Activated CD4-positive, alpha-beta T cell treated with anti-CD3 and anti-CD28 coated beads, Interleukin-2, amount 50 U/mL, for 24 hours (primary cell): ENCODE data around the gene HDLBP.
A peak's percentile ranks its signal among the peaks of the same experiment; 100 is the strongest.

Source experiments
- DNase-seq, 2 donors: peaks; one replicate each; pipeline ENCODE4 v3.0.0-alpha.2; 2020; ENCODE audit warnings: low read depth in 1 of 2, low spot score in 1 of 2

The HDLBP gene, protein sequence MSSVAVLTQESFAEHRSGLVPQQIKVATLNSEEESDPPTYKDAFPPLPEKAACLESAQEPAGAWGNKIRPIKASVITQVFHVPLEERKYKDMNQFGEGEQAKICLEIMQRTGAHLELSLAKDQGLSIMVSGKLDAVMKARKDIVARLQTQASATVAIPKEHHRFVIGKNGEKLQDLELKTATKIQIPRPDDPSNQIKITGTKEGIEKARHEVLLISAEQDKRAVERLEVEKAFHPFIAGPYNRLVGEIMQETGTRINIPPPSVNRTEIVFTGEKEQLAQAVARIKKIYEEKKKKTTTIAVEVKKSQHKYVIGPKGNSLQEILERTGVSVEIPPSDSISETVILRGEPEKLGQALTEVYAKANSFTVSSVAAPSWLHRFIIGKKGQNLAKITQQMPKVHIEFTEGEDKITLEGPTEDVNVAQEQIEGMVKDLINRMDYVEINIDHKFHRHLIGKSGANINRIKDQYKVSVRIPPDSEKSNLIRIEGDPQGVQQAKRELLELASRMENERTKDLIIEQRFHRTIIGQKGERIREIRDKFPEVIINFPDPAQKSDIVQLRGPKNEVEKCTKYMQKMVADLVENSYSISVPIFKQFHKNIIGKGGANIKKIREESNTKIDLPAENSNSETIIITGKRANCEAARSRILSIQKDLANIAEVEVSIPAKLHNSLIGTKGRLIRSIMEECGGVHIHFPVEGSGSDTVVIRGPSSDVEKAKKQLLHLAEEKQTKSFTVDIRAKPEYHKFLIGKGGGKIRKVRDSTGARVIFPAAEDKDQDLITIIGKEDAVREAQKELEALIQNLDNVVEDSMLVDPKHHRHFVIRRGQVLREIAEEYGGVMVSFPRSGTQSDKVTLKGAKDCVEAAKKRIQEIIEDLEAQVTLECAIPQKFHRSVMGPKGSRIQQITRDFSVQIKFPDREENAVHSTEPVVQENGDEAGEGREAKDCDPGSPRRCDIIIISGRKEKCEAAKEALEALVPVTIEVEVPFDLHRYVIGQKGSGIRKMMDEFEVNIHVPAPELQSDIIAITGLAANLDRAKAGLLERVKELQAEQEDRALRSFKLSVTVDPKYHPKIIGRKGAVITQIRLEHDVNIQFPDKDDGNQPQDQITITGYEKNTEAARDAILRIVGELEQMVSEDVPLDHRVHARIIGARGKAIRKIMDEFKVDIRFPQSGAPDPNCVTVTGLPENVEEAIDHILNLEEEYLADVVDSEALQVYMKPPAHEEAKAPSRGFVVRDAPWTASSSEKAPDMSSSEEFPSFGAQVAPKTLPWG (N-terminal part only)

DNA sequence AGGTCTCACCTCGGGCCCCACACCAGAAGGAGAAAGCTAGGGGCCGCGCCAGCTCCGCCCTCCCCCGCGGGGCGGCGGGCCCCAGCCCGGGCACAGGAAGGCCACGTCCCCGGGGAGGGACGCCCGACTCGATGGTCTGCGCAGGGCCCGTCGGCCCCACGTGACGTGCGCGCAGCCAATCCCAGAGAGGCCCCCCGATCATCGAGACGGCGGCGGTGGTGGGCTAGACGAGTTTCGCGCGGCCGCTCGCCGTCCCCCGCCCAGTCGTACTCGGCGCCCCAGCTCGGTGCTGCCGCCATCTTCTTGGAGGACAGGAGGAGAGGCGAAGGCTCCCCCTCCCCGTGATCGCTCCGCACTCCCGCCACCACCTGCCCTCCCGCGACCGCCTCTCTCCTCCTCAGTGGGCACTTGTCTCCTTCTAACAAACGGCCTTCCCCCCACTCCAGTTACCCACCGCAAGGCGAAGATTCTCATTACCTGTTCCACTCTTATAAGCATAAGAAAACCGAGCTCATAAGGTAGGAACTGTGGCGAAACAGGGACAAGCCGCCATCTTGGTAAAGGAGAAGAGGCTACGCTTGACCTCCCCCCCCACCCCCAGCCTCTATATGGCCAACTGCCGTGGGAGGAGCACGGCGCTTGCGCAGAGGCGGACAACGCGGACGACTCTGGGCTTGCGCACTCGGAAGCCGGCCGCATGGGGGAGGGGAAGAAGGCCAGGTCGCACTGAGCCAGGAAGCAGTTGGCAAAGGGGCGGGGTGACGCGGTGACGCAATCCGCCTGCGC, at the start of gene HDLBP:
Gene HDLBP (minus strand): TSS at position 580 of the 786 bp plus-strand sequence. CDS start 48,803 bp downstream, outside the sequence.
- DNase-seq, result peak; percentile 100

DNA sequence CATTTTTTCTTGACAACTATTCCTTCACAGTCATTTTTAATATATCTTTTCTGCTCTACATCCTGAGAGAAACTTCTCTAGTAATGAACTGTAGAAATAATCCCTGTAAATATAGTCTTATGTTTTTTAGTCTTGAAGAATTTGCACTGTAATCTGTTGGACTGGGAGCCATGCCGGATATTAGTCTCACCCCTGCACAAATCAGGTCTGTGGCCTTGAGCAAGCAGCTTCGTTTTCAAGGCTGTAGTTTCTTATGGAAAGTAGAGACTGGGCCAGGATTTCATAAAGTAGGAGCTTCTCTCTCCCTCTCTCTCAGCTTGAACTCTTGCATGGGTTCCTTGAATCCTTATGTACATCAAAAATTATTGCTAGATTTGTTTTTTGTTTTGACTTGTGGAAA, 49.3 kb upstream of the HDLBP start:
- DNase-seq, result no peak

DNA sequence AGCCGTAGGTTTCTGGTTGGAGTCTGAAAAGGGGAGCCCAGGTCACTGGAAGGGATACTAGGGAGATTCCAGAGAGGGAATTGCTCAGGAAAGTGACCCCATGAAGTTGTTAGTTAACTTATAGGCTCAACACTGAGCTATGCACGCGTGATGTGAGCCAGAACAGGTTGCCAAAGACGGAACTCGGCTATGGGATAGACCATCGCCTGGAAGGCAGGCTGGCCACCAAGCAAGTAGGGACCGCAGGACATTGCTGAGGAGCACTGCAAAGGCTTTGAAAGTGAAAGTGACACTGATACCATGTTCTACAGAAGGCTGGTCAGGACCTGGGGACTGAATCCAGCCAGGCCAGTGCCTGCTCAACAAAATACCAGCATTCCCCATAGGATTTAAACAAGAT, 48.0 kb upstream of the HDLBP start:
- DNase-seq, result no peak

DNA sequence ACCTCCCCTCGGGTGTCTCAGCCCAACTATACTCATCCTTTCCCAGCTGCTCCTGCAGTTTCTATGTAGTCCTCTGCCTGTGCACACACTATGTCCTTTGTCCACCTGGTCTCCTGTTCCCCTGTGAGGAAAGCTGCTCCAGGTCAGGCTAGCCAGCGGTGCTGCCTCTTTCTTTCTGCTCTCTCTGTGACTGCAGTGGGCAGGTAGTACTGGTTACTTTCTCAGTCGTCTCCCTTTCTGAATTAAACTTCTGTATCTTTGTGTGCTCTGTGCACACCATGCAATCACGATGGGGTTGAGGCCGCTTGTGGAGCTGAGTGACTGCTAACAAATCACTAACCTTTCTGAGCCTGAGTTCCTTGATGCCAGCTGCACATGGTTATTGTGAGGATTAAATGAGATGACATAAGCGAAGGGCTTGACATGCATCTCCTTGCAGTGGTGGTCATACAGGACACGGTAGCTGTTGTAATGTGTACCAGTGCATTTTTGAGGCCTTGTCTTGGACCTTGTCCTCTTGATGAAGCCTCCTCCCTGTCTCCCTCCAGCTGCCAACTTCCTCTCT, 44.1 kb upstream of the HDLBP start:
- DNase-seq, result no peak

DNA sequence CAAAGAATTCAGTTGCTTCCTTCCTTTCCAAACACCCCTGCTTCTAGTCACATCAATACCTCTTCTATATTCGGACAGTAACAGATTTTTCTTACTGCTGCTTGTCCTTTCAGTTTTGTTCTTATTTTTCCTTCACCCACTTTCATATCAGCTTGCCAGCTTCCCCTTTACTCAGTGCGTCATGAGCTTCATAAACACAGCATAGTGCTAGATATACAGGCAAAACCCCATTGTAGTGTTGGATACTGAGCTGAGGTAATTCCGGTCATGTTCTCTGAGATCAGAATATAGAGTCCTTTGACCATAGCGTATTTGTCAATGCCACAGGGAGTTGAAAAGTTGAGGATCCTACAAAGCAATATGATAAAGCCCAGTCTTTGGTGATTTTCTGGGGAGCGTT, 43.0 kb upstream of the HDLBP start:
- DNase-seq, result no peak

DNA sequence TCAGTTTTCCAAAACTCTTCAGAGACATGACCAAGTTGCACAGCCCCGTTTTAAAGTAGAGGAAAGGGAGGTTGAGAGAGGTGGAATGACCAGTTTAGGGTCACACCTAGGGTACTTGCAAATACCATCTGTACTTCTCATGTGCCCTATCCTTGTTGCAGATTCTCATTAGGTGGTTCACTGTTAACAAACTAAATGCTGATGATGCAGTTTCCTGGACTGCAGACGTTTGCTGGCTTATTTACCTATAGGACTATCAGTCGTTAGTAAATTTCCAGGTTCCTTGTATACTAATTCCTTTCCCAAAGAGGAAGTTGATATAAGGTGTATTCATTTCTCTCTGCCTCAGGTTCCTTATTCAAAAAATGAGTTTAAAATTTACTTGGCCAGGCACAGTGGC, 42.1 kb upstream of the HDLBP start:
- DNase-seq, result no peak

DNA sequence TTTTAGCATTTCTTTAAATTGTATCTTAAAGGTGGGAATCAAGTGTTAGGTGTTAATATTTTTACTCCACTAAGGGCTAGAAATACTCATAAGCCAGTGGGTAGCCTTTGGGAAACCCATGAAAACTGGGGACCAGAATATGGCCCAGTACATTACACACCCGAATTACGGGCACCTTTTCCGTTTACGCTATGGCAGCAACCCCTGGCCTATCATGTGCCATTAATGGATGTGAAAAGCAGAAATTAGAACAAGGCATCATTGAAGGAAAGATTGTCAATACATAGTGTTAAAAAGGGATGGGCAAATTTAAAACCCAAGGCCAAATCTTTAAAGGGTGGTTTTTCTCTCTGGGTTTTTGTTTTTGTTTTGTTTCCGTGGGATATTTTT, 41.4 kb upstream of the HDLBP start:
- no peak for DNase-seq

DNA sequence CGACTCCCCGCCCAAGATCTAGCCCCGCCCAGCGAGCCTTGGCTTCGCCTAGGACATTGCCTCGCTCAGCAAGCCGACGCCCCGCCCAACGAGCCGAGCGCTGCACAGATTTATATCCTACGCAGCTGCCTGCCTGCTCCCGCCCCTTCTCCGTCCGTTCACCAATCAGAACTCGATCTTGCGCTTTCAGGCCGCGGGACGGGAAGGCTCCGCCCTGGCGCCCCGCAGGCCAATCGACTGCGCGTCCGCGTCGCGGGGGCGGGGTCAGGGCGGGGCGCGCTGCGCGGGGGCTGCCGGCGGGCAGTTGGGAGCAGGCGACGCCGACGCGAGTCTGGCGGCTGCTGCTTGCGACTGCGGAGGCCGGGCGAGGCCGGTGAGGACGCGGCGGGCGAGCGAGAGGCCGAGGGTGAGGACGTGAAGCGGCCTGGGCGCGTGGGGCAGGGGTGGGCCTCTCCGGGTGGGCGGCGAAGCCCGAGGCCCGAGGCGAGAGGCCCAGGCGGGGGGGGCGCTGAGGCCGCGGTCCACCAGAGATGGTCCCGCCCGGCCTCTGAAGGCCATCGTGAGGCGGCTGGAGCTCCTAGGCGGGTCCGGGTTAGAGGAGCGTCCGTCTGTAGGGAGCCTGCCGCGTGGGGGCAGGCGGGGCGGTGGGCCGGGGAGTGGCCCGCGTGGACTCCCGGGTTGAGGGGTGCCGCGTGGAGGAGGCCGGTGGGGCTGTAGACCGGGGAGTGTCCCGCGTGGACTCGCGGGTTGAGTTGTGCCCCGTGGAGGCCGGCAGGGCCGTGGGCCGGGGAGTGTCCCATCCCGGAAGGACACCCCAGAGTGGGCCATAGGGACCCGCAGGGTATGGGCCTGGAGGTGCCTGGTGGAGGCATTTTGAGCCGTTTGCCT, 40.8 kb upstream of the HDLBP start, which contains the start of gene FARP2:
Gene FARP2 (plus strand): TSS at position 303 of the 888 bp plus-strand sequence. CDS start 16,823 bp downstream, outside the sequence.
- peak; percentile 92 to 96 for DNase-seq

DNA sequence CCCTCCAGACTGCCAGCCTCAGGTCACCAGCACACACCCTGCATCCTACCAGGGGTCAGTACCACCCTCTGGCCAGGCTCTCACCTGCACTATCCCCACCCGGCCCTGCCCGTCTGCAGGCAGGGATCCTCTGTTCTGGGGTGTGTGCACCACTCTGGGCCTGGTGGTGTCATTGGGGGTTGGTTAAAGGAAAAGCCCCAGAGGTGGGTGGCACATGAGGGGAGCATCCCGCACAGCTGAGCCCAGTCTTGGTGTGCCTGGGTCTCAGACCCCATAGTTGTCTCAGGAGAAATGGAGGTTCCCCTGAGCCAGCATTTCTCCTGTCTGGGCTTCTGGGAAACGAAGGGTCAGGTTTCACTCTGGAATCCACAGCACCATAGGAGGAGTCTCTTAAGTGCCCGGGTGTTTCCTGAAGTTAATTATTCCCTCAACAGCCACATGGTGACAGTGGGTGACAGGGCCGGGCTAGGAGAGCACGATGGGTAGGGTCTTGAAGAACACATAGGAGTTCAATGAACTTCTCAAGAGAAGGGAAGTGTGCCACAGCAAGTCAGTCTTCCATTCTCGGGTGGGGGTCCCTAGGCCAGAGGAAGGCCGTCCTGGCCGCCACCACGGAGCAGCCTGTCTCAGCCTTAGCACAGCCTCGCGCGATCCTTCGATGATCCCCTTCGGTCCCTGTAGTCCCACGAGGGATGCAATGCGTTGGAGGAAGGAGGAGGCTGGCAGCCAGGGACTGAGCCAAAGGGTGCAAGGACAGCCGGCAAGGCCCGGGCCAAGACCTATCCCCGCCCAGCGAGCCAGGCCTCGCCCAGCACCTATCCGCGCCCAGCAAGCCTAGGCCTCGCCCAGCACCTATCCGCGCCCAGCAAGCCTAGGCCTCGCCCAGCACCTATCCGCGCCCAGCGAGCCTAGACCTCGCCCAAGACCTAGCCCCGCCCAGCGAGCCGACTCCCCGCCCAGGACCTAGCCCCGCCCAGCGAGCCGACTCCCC, 39.5 kb upstream of the HDLBP start:
- DNase-seq, result peak; percentile 32 to 64

DNA sequence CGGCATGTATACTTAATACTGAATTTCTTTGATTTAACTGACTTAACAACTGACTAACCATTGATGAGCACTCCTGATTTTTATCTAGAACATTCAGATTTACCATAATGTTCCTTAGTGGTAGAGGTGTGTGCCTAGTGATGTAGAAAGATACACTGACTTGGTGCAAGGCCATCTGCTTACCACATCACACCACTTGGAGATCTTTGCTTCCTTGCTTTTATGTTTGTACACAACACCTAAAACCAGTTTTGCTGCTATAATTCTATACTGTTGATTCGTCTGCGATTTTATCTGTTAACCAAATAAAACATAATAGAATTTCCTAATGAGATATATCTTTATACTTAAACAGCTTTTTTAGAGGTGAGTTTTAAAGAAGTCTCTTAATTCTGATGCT, 36.8 kb upstream of the HDLBP start:
- no peak for DNase-seq

DNA sequence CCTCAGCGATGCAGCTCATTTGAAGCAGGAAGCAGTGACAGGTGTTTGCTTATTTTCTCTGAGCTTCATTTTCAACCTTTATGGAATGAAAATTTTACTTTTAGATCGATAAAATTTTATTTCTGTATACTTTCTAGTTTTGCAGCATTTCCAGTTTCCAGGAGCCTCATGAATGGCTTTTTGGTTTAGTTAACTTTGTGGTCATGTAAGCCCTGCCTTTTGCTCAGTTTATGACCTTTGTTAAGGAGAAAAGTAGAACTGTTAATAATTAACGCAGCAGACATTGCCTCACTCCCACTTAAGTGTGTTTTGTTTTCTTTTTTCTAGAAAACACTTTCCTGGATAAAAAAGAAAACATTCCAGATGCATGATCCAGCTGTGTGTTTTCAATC, 36.2 kb upstream of the HDLBP start:
- no peak for DNase-seq

DNA sequence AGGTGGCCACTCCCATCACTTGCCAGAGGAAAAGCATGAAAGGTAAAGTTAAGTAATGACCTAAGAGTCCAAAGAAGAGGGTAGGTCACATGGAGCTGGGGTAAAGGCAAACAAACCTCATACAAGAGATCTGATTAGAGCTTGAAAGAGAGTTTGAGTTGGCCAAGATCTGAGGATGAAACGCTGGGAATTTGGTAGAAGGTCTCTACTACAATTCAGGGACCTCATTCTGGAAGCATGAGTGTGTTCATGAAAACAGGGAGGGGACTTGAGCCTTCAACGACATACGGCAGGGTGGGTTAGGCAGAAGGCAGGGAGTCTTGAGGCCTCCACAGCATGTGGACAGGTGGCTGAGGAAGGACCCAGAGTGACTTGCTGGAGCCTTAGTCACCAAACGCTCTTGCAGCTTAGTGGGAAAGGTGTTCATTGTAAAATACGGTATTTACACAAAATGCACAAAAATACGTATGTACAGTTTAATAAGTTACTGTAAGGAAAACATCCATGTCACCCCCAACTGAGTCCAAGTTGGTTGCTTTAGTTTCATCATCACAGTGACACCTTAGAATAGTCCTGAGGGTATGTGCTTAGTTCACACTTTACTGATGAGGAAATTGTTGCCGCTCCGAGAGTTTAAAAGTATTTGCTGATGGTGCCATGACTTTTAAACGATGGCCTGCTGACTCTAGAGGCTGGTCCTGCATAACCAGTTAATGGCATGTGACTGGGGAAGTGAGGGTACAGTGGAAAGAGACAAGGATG, 35.6 kb upstream of the HDLBP start:
- DNase-seq, result no peak

DNA sequence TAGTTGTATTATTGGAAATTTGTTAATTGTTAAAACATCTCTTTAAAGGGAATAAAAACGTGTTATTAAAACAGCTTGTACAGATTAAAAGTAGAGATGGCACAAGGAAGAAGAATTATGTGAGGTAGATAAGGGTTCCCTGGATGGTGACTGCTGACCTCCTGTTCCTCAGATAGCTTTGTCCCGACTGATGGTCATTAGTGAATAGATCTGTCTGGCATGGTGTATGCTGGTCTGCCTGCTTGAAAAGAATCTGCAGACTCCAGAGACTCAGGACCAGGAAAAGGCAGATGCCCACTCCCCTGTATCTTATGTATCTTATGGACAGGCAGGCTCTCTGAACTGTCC, 35.0 kb upstream of the HDLBP start:
- DNase-seq, result no peak

DNA sequence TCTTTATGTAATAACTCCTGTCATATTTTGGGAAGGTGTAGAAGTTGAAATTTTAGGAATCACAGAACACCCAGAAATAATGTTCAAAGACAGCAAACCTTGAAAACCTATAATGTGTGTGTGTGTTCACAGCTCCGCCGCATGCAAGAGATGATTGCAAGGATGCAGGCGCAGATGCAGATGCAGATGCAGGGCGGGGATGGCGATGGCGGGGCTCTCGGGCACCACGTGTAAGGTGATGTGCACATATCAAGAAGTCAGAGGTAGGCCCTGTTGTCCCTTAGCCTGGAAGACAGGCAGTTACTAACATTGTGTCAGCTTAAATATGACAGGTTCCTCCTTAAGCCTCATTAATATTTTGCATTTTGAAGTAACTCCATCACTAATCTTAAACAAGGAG, 34.5 kb upstream of the HDLBP start:
- no peak for DNase-seq

DNA sequence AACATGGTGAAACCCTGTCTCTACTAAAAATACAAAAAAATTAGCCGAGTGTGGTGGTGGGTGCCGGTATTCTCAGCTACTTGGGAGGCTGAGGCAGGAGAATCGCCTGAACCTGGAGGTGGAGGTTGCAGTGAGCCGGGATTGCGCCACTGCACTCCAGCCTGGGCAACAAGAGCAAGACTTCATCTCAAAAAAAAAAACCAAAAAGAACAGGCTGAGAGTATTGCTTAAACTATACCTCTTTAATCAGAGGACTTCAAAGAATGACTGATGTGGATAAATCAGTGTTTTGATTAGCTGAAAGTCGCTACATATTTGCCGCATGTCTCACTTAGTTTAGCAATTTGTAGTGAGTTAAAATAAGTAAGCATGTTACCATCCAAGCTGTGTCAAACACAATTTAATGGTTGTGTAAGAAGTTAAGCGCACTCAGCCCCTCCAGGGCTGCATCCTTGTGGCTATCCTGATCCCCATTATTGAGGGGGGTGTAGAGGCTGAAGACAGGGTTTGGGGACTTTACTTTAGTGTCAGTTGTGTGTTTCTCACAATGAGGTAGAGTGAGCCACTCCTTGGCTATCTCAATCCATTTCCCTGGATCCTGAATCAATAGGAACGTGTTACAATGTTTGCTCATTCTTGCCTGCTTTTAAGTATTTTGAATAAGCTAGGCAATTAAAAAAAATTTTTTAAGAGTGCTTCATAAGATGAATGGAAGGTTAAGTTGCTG, 29.6 kb upstream of the HDLBP start:
- DNase-seq, result no peak

DNA sequence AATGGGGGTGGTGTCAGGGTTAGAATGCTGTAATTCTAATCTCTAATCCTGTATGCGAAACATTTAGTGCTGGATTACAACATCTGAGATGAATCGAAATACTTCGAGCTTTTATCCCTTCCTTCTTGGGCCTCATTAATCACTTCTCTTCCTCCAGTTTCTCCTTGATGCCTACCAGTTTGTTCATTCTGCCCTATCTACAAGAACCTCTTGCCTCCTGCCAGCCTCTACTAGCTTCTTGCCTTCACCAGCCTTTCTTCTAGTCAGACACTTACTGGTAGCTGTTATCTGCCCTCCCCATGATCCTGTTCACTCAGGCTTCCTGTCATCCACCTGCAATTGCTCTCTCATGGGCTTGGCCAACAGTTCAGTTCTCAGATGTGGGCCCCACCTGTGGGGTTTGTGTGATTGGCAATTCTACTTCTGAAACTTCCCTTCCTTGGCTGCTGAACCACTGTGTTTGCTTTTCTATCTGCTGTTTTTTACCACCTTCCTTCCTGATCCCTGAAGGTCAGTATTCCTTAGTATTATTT, 25.2 kb upstream of the HDLBP start:
- no peak for DNase-seq
